Epidermal melanocyte (primary cell): Measurements from ENCODE around the gene BMPER.

Source experiments
- DNase-seq: peaks from one replicate; pipeline ENCODE4 v3.0.0; 2011; ENCODE audit warnings: low spot score; ENCODE audit not compliant: insufficient read length

Gene BMPER

GRCh38 chr7:34133356-34133982 is 228.1 kb downstream of the BMPER start:
- no peak for DNase-seq

GRCh38 chr7:34133983-34134782 is 228.8 kb downstream of the BMPER start:
- peak; percentile 35 for DNase-seq

- no peak for DNase-seq
Observed at GRCh38 chr7:34135924-34136323, 230.6 kb downstream of the BMPER start.

GRCh38 chr7:34136698-34137097 is 231.4 kb downstream of the BMPER start:
- no peak for DNase-seq

GRCh38 chr7:34137176-34137575 is 231.8 kb downstream of the BMPER start:
- DNase-seq = no peak

- no peak for DNase-seq
Observed at GRCh38 chr7:34138483-34138882, 233.1 kb downstream of the BMPER start.

- no peak for DNase-seq
Observed at GRCh38 chr7:34139086-34139485, 233.7 kb downstream of the BMPER start.

- DNase-seq = no peak
Observed at GRCh38 chr7:34140066-34140465, 234.7 kb downstream of the BMPER start.

- no peak for DNase-seq
Observed at GRCh38 chr7:34143402-34143801, 238.1 kb downstream of the BMPER start.

- no peak for DNase-seq
Observed at GRCh38 chr7:34145603-34146002, 240.3 kb downstream of the BMPER start.

- DNase-seq = no peak
Observed at GRCh38 chr7:34153656-34154270, 248.4 kb downstream of the BMPER start.

GRCh38 chr7:34155220-34155908 is 250.0 kb downstream of the BMPER start:
- DNase-seq = peak; percentile 29

GRCh38 chr7:34156336-34156735 is 251.0 kb downstream of the BMPER start:
- DNase-seq = no peak

GRCh38 chr7:34157137-34157536 is 251.8 kb downstream of the BMPER start:
- DNase-seq = no peak

- no peak for DNase-seq
Observed at GRCh38 chr7:34158368-34159153, 253.2 kb downstream of the BMPER start.

GRCh38 chr7:34160261-34160752 is 255.0 kb downstream of the BMPER start:
- DNase-seq = peak; percentile 69

- DNase-seq = no peak
Observed at GRCh38 chr7:34162027-34162565, 256.8 kb downstream of the BMPER start.

- no peak for DNase-seq
Observed at GRCh38 chr7:34162677-34163076, 257.3 kb downstream of the BMPER start.

GRCh38 chr7:34163956-34164355 is 258.6 kb downstream of the BMPER start:
- no peak for DNase-seq

- DNase-seq = no peak
Observed at GRCh38 chr7:34165466-34165865, 260.1 kb downstream of the BMPER start.
